NCI-H510A treated with DMSO at 0.1 percent for 48 hours (cell line): ENCODE data around the gene GOLGA6D.
"Not testable (repeated sequence)": the region's sequence is repeated elsewhere in the genome, so short reads cannot be mapped to it uniquely, and the experiment has no call there.

Experiments used
- DNase-seq: peaks from one replicate; lab custom pipeline; 2025; lab: John Stamatoyannopoulos, UW

The GOLGA6D gene, protein sequence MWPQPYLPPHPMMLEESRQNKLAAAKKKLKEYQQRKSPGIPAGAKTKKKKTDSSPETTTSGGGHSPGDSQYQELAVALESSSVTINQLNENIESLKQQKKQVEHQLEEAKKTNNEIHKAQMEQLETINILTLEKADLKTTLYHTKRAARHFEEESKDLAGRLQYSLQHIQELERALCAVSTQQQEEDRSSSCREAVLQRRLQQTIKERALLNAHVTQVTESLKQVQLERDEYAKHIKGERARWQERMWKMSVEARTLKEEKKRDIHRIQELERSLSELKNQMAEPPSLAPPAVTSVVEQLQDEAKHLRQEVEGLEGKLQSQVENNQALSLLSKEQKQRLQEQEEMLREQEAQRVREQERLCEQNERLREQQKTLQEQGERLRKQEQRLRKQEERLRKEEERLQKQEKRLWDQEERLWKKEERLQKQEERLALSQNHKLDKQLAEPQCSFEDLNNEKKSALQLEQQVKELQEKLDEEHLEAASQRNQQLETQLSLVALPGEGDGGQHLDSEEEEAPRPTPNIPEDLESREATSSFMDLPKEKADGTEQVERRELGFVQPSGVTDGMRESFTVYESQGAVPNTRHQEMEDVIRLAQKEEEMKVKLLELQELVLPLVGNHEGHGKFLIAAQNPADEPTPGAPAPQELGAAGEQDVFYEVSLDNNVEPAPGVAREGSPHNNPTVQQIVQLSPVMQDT

GRCh38 chr15:75282572-75282971 is at the start of gene GOLGA6D:
TSS of gene GOLGA6D (plus strand) at chr15:75282835. CDS start at chr15:75282876, 41 bp downstream.
- not testable (repeated sequence) for DNase-seq

GRCh38 chr15:75233504-75234190 is 49.0 kb upstream of the GOLGA6D start:
- DNase-seq = no peak

DNA sequence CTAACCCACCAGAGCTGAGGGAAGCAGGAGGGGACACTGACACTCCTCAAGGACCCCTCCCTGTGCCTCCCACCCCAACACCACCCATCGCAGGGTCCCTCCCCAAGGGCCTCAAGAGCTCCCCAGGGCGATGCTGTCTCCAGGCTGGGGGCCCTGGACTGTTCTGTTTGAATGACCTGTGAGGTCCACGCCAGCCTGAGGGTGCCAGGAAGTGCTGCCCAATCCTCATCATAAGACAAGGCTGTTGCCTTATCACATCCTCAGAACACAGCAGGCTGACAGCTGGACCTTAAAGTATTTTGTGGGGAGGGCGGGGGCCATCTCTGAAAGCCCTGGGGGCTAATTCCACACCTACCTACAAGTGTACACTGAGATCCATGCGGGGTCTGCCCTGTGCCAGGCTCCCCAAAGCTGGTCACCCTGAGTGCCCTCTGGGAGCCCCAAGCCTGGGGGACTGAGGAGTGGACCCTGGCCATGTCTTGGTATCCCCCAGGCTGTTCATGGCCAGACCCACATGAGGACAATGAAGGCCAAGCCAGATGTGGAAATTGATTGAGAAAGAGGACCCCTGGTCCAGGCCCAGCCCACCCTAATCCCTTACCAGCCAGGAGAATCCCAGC is 48.3 kb upstream of the GOLGA6D start:
- DNase-seq = no peak

DNA sequence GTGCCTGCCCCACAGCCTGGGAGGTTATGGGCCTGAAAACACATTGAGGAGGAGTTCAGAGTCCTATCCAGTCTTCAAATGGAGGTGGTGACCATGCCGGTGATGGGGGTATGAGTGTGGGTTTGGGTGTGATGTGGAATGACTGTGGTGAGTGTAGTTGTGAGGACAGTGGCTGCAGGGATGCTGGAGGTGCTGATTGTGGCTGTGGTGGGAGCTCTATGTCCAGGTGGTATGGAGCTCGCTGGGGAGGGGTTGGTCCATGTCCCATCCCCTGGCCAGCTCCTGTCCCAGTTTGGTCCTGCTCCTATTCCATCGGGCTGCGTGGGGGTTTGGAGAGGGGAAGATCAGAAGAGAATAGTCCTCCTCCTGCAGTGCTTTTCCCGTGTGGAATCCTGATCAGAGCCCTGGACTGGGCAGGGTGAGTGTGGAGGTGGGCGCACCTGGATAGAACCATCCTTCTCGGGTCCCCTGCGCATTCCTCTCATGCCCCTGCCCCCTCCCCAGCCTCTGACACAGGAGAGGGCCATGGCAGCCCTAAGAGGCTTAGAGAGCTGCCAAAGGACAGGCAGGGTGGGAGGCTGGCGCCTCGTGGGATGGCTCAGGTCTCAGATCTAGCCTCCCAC is 47.5 kb upstream of the GOLGA6D start:
- no peak for DNase-seq

DNA sequence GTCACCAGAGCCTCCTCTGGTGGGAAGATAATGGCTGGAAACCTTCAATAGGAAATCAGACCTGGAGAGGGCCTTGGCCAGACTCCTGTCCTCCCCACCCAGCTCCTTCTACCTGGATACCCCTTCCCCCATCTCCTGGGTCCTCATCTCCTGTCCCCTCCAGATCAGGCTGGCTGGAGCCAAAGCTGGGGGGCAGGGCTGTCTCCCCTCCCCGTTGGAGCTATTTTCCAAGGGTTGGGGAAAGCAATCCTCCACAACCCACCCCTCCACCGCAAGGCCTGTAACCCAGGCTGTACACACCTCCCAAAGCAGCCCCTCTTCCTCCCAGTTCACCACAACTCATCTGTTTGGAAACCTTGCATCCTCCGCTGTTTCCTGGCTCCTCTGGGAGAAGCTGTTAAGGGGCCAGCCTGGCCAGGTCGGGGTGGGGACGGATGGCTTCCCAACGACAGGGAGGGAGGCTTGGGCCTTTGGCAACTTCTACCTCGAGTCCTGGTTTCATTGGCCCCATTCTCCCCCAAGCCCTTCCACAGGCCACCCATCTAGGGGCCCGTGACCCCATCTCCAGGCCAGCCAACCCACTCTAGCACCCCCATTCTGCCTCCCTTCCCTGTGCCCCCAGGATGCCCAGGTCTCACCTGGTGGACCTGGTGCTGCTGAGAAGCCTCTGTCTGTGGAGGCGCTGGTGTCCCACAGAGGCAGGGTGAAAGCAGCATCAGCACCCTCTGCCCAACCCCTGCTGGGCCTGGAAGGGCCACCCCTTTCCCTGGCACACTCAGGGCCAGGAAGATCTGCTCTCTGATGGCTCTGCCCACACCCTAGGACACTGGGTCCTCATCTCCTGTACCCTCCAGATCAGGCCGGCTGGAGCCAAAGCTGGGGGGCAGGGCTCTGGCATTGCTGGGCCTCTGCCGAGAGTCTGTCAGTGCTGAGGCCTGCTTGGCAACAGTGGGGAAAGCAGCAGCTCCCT is 46.6 kb upstream of the GOLGA6D start:
- no peak for DNase-seq

GRCh38 chr15:75237316-75237982 is 45.2 kb upstream of the GOLGA6D start:
- DNase-seq = no peak

DNA sequence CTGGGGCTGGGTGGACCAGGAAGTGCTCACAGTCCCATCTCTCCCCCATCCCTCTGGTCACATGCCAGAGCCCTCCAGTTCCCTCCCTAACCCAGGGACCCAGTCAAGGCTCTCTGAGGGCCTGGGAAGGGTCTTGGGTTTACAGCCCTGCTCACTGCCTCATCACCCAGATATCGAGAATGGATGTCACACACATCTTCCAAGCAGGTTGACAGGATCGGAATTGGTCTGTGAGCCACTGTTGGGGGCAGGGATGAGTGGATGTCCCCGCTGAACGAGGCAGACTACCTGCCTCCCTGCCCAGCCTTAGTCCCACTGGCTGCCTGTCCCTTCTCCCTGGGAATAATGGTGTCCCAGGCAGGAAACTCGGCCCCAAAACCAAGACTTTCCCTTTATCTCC is 44.5 kb upstream of the GOLGA6D start:
- DNase-seq = no peak

DNA sequence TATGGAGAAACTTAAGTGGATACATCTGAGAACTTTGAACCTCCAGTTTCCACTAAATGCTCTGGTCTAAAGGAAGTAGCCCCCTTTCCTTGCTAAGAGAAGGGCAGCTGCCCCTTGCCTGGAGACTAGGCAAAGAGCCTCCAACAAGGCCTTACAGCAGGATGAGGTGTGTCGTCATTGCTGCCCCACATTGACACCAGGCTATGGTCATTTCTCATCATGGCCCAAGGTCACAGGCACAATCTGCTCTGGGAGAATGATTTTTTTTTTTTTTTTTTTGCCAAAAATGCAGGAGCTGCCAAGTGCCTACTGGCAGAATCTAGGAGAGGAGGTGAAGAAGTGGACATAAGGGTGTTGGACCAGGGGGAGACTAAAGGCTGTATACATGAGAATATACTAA is 36.9 kb upstream of the GOLGA6D start:
- not testable (repeated sequence) for DNase-seq

GRCh38 chr15:75248991-75249390 is 33.6 kb upstream of the GOLGA6D start:
- peak; percentile 52 for DNase-seq

- DNase-seq = no peak
These were observed 32.9 kb upstream of the GOLGA6D start for GRCh38 chr15:75249726-75250125.

DNA sequence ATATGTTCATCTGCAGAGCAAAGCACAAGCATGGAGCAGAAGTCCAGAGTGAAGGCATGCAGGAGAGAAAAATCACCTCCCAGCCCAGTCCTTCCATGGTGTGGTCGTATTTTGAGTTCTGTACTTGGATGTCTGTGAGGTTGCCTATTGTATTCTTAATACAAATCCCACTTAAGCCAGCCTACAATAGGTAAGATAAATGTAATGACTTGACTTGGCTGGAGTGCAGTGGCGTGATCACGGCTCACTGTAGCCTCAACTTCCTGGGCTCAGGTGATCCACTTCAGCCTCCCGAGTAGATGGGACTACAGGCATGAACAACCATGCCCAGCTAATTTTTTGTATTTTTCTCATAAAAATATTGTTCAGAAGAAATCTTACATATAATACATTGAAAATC is 31.3 kb upstream of the GOLGA6D start:
- not testable (repeated sequence) for DNase-seq

- DNase-seq = not testable (repeated sequence)
These were observed 30.4 kb upstream of the GOLGA6D start for GRCh38 chr15:75252285-75252684.

- not testable (repeated sequence) for DNase-seq
These were observed 24.6 kb upstream of the GOLGA6D start, which contains the start of gene GOLGA6C for GRCh38 chr15:75258034-75258433. TSS of gene GOLGA6C (plus strand) at chr15:75258334. CDS start at chr15:75258599, 265 bp downstream.

GRCh38 chr15:75258620-75259343 is 23.9 kb upstream of the GOLGA6D start:
- DNase-seq = not testable (repeated sequence)

- not testable (repeated sequence) for DNase-seq
These were observed 22.8 kb upstream of the GOLGA6D start for GRCh38 chr15:75259873-75260272.

DNA sequence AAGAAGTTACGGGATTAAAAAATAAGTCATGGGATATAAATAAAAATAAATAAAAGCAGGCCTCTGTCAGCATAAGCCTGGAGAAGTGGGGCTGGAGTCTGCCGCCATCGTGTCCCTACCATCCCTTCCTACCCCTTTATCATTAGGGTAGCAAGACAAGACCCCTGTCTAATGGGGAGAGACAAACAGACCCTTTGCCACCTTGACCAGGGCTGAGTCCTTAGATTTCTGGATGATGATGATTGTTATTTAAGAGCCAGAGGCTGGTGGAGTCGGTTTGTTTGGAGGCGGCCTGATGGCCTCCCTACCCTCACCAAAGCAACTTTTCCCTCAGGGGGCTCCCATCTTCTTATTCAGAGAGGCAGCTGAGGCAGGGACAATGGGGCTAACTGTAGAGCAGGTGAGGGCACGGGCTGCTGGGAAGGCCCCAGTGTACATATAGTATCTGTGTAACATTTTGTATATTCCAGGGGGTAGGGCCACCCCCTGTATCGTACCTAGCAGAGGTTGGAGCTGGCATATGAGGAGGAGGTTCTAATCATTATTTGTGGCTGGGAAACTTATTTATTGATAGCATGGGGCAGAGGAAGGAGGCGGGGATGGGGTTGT is 8.8 kb upstream of the GOLGA6D start:
- DNase-seq = not testable (repeated sequence)

- DNase-seq = not testable (repeated sequence)
These were observed 8.0 kb upstream of the GOLGA6D start for GRCh38 chr15:75274509-75275107.

GRCh38 chr15:75275617-75276016 is 7.0 kb upstream of the GOLGA6D start:
- not testable (repeated sequence) for DNase-seq
